Measurements from ENCODE around the gene C15orf40.
"Not testable (repeated sequence)": the region's sequence is repeated elsewhere in the genome, so short reads cannot be mapped to it uniquely, and the experiment has no call there.

The C15orf40 gene

DNA sequence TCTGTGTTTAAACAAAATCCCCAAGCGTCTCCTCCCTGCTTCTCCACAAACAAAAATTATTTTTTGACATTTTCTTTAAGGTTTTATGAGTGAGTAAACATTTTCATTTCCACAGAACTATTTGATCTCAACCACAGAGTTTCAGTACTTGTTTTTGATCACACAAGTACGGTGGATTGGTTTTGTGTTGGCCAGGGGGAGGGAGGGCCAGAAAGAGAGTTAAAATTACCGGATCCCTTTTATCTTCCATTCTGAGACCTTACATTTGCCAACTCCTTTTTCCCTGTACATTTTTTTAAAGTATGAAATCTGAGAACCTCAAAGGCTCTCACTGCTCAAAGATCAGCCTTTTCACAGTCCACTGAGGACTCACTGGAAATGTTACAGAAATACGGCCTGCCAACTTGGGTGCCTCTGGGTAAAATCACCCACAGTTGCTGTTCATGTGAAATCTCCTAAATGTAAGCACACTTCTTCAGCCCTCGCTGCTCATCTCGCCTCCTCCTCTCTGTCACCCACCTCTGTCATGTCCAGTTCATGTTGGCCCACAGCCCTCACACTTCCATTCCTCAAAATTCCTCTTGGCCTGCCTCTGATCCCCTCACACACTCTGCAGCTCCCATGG is 60.6 kb downstream of the C15orf40 start:
- DNase-seq, result peak; percentile 33

DNA sequence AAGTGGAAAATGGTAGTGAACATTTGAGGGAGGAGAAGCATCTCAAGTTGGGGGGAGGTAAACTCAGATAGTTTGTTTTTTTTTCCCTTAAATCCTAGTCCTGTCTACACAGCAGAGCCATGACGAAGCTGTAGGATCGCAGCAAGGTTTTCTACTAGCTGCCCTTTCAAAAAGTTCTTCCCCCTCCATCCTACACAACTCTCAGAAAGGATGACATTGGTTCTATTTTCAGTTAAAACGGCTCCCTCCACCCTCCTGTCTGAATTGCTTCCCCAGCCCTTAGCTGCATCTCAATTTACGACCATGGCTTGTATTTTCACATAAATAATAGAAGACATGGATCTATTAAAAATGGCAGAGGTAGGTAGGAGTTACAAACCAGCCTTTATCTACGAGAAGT is 61.1 kb downstream of the C15orf40 start:
- DNase-seq, result no peak

DNA sequence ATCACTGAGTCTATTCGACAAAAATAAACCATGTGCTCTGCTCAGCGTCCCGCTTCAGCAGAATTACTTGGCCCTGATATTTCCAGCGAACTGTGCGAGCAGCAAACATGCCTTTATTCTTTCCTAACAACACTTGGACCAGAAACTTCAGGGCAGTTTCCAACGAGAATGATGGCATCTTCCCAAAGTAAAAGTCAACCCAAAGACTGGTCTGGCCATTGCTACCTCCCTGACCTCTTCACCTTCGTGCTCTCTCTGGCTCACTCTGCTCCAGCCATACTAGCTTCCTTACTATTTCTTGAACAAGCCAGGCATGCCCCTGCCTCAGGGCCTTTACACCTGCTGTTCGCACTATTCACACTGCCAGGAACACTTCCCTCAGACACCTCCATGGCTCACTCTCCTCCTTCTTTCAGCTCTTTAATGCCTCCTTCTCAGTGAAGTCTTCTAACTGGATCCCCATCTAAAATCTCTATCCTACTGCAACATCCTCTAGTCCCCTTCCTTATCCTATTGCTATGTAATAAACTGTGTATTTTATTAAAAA is 65.2 kb downstream of the C15orf40 start:
- DNase-seq, result no peak

DNA sequence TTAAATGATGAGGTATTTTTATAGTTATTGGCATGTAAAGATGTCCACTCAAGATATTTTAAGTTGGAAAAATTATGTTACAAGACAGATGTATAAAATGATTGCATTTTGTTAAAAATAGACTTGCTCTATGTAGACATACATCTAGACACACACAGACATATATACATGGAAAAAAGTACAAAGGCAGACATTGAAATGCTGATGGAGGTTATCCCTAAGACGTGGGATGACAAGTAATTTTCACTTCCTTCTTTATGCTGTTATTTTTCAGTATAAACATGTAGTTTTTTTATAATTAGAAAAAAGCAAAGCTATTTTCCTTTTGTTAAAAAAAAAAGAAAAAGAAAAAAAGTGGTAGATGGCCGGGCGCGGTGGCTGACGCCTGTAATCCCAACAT is 66.1 kb downstream of the C15orf40 start:
- DNase-seq, result no peak

DNA sequence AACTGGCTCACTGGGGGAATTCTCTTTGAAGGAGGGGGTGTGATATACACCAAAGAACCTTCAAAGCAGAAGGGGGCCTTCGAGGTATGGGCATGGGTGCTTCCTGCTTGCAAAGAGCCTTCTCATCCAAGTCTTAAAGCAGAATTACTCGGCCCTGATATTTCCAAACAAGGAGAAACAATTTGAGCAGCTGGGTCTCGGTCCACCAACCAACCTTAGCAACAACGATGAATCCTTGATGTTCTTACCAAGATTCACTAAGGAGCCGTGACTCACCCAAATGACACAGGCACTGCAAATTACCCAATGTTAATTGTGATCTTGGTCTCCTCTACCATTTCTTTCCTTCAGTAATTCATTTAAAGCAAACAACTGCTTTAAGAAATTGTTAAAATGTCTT is 66.6 kb downstream of the C15orf40 start:
- no peak for DNase-seq

DNA sequence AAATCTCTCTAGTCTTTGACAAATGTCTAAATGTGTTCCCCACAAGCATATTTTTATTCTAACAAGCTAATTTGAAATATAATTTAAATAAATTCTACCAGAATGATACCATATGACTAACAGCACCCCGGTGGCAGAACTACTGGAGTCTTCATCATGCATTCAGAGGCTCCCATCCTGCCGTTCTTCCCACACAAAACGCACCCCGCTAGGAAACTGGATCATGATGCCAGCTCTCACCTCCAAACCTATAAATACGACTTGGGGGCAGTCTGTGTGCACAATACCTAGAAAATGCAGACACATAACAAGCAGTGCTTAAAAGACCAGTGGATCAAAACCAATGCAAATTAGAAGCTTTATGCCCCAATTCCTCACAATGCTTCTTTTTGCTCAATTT is 67.4 kb downstream of the C15orf40 start:
- no peak for DNase-seq

DNA sequence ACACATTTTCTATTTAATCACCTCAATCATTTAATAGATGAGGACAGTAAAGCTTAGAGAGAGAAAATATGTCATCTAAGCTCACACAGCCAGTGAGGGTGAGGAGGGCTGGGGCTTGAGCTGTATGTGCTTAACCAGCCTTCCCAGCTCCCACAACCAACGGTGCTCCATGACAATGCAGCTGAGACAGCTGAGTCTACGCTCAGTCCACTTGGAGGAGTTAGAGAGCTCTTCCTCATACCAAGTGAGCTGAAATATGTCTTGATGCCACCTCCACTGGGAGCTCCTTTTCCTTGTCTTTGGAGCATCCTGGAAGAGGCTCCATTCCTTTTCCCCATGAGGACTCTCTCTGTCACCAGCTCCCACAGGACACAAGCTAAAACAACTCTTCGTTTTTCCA is 68.3 kb downstream of the C15orf40 start:
- no peak for DNase-seq

DNA sequence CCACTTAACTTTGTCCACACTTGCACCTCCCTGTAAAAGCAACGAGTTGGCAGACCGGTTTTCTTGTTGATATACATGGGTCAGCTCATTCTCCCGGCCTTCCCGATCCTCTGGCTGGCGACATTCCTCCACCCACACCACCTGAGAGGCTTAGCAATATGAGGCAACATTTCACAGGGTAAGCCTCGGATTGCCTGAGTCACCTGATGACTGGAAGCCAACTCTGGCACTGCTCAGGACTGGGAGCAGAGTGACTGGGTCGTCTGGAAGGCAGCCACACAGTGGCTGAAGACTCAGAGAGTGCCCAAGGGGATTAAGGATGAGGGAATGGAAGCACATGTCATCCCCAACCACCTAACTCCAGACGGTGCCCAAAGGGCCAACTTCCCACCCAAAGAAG is 68.7 kb downstream of the C15orf40 start:
- no peak for DNase-seq

DNA sequence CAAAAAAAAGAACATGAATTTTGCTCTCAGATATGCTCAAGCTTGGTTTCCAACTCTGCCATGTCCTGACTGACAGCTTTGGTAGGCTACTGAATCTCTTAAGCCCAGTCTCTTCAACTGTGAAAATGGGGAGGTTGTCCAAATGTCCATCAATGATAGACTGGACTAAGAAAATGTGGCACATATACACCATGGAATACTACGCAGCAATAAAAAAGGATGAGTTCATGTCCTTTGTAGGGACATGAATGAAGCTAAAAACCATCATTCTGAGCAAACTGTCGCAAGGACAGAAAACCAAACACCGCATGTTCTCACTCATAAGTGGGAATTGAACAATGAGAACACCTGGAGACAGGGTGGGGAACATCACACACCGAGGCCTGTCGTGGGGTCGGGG is 71.8 kb downstream of the C15orf40 start:
- DNase-seq, result not testable (repeated sequence)

All from activated CD4-positive, alpha-beta T cell treated with anti-CD3 and anti-CD28 coated beads, Interleukin-10, Interleukin-2, amounts not matched to agents 100 ng/mL and 50 ng/mL, durations not matched to agents 16 hours and 8 hours (primary cell).